Esophagus muscularis mucosa (tissue), 4 donors: ENCODE data around the gene CYP24A1. TPM values are rescaled to one million over a fixed set of nuclear protein-coding genes. Genes with fewer than 3 reads are reported as not detected.

ENCODE experiments used
- DNase-seq: peaks from one replicate; pipeline ENCODE4 v3.0.0-alpha.2; 2017; ENCODE audit errors: extremely low spot score
- H3K27ac ChIP-seq, 4 donors: fragments of 200-600 bp; sonication (generic); replicated peaks in 1 of 4; 1 replicate in 3 of 4; 2 replicates in 1 of 4; pipeline ENCODE4 v1.5.1; 2016 to 2019; ENCODE audit warnings: mild to moderate bottlenecking in 1 of 4
- H3K27me3 ChIP-seq, 4 donors: fragments of 200-600 bp; sonication (generic); one replicate each; pipeline versions ENCODE4 v1.5.1 to v1.6.0; 2016 to 2019
- H3K36me3 ChIP-seq, 4 donors: fragments of 200-600 bp; sonication (generic); one replicate each; pipeline ENCODE4 v1.5.1; 2016 to 2019
- H3K4me1 ChIP-seq, 4 donors: fragments of 200-600 bp; sonication (generic); one replicate each; pipeline ENCODE4 v1.5.1; 2016 to 2019
- H3K4me3 ChIP-seq, 4 donors: fragments of 200-600 bp; sonication (generic); 1 replicate in 2 of 4; 2 replicates in 2 of 4; pipeline ENCODE4 v1.5.1; 2016 to 2019; ENCODE audit warnings: mild to moderate bottlenecking in 4 of 4, moderate library complexity in 1 of 4
- H3K9me3 ChIP-seq, 4 donors: fragments of 200-600 bp; sonication (generic); 1 replicate in 3 of 4; 2 replicates in 1 of 4; pipeline ENCODE4 v1.5.1; 2016 to 2019
- CTCF ChIP-seq, 3 experiments: fragments of 200-600 bp in 2 of 3; fragments of 450-650 bp in 1 of 3; sonication (generic) in 2 of 3; IDR thresholded peaks; one replicate each; pipeline ENCODE4 v1.5.1; 2017 to 2019; ENCODE audit warnings: antibody characterized with exemption in 3 of 3, mild to moderate bottlenecking in 2 of 3, moderate library complexity in 1 of 3
- EP300 ChIP-seq: sonication (generic); formaldehyde crosslinking; IDR thresholded peaks from one replicate; pipeline ENCODE4 v1.6.1; 2017; ENCODE audit warnings: antibody characterized with exemption
- POLR2A ChIP-seq: fragments of 450-650 bp; IDR thresholded peaks from one replicate; pipeline ENCODE4 v1.6.1; 2017; ENCODE audit warnings: antibody characterized with exemption, moderate library complexity, mild to moderate bottlenecking, low read depth
- POLR2AphosphoS5 ChIP-seq, 2 donors: sonication (generic); formaldehyde crosslinking; IDR thresholded peaks; one replicate each; pipeline ENCODE4 v1.6.1; 2017; ENCODE audit warnings: antibody characterized with exemption in 2 of 2
- WGBS: methylation state at CpG from one replicate; pipeline ENCODE4 v1.1.5; 2018; 5-methylcytosine and 5-hydroxymethylcytosine counted together
- intact Hi-C: fragments of 100-400 bp; cut with DNase I; formaldehyde crosslinking; loops from one replicate; pipeline ENCODE4 v1.15.1; 2023
- total RNA-seq, 4 donors: library from RNA; depleted of rRNA; stranded (reverse); fragments of >200 nt; gene quantifications; one replicate each; pipeline versions ENCODE4 v1.1.0 to v1.2.1, GENCODE V29; 2016

Gene CYP24A1
- total RNA-seq, 4 donors from 2014 or later, result not detected

- 93% methylated on average over 8 of the region's 8 CpGs for WGBS
- intact Hi-C loops, result no loop called here
- TF ChIP-seq CTCF (IDR thresholded peaks at IDR 0.05), result no peak
- no peak for TF ChIP-seq EP300
- no peak for TF ChIP-seq POLR2A
- no peak for TF ChIP-seq POLR2AphosphoS5 (IDR thresholded peaks at IDR 0.05)
- peaks cover 15 to 40% (median 19%) of the 10 kb centered on the region in 4 donors for H3K4me1 ChIP-seq
- H3K36me3 ChIP-seq, result peaks cover 0 to 34% (median 11%) of the 10 kb centered on the region in 4 donors
- DNase-seq, result no peak
- no peaks in the 10 kb centered on the region for H3K27me3 ChIP-seq
- no peak overlapping the region for H3K4me3 ChIP-seq
- H3K27ac ChIP-seq, result no peak overlapping the region
- H3K9me3 ChIP-seq, result no peaks in the 10 kb centered on the region
These were observed 40.8 kb upstream of the CYP24A1 start for GRCh38 chr20:54214566-54214965.

GRCh38 chr20:54212871-54213270 lies 39.1 kb upstream of the CYP24A1 start:
- DNase-seq, result no peak
- intact Hi-C loops, result no loop called here
- 91% methylated on average over 3 of the region's 3 CpGs for WGBS
- Histone ChIP-seq H3K4me1 (peaks cover 16 to 45% (median 27%) of the 10 kb centered on the region in 4 donors), H3K27me3 (no peaks in the 10 kb centered on the region), H3K9me3 (no peaks in the 10 kb centered on the region), H3K4me3 (no peak overlapping the region), H3K27ac (no peak overlapping the region), H3K36me3 (peaks cover 0 to 34% (median 11%) of the 10 kb centered on the region in 4 donors)
- TF ChIP-seq POLR2AphosphoS5 (IDR thresholded peaks at IDR 0.05), result no peak
- no peak for TF ChIP-seq CTCF (IDR thresholded peaks at IDR 0.05)
- no peak for TF ChIP-seq POLR2A
- no peak for TF ChIP-seq EP300

- Histone ChIP-seq H3K4me3 (no peak overlapping the region), H3K27ac (no peak overlapping the region), H3K36me3 (peaks cover 0 to 29% (median 8%) of the 10 kb centered on the region in 4 donors), H3K9me3 (no peaks in the 10 kb centered on the region), H3K4me1 (peaks cover 20 to 48% (median 28%) of the 10 kb centered on the region in 4 donors), H3K27me3 (no peaks in the 10 kb centered on the region)
- TF ChIP-seq CTCF (IDR thresholded peaks at IDR 0.05) (no peak), EP300 (no peak), POLR2A (no peak), POLR2AphosphoS5 (IDR thresholded peaks at IDR 0.05) (no peak)
- WGBS, result 53% methylated on average over 1 of the region's 1 CpG
- DNase-seq, result no peak
- intact Hi-C loops, result no loop called here
These were observed 38.4 kb upstream of the CYP24A1 start for GRCh38 chr20:54212226-54212625.

- intact Hi-C loops, result no loop called here
- peak overlapping the region in 1 of 4 donors; percentile 90 for H3K27ac ChIP-seq
- H3K36me3 ChIP-seq, result no peaks in the 10 kb centered on the region
- no peaks in the 10 kb centered on the region for H3K27me3 ChIP-seq
- peak; percentile 7 for DNase-seq
- no peak for TF ChIP-seq CTCF (IDR thresholded peaks at IDR 0.05)
- no peak for TF ChIP-seq POLR2A
- TF ChIP-seq EP300, result no peak
- TF ChIP-seq POLR2AphosphoS5 (IDR thresholded peaks at IDR 0.05), result no peak
- no peaks in the 10 kb centered on the region for H3K9me3 ChIP-seq
- 67% methylated on average over 5 of the region's 5 CpGs for WGBS
- H3K4me3 ChIP-seq, result peak overlapping the region; percentile 83 to 98 (median 92)
- peaks cover 20 to 42% (median 28%) of the 10 kb centered on the region in 4 donors for H3K4me1 ChIP-seq
These were observed 35.5 kb upstream of the CYP24A1 start for GRCh38 chr20:54209216-54209813.
